Measurements from ENCODE around the gene MEX3D.
"Not testable (repeated sequence)": the region's sequence is repeated elsewhere in the genome, so short reads cannot be mapped to it uniquely, and the experiment has no call there.

Gene MEX3D

GRCh38 chr19:1535699-1536098, 32.4 kb downstream of the MEX3D start:
- not testable (repeated sequence) for H3K27ac ChIP-seq (ENCODE audit: low read depth in 2 of 2, low read length in 2 of 2); H3K36me3 ChIP-seq (ENCODE audit: control insufficient read depth in 2 of 2, insufficient read depth in 2 of 2, low read length in 2 of 2); H3K4me3 ChIP-seq (ENCODE audit: low read length in 2 of 2); H3K9ac ChIP-seq (ENCODE audit: low read depth in 1 of 2, low read length in 2 of 2); H3K9me3 ChIP-seq (ENCODE audit: control insufficient read depth in 2 of 2, low read length in 2 of 2); H3K4me1 ChIP-seq (ENCODE audit: control insufficient read depth in 2 of 2, insufficient read depth in 2 of 2, low read length in 2 of 2); H3K27me3 ChIP-seq (ENCODE audit: control insufficient read depth in 2 of 2, insufficient read depth in 2 of 2, low read length in 2 of 2)

- Histone ChIP-seq H3K27me3 (ENCODE audit: control insufficient read depth in 2 of 2, insufficient read depth in 2 of 2, low read length in 2 of 2) (no peaks in the 10 kb centered on the region), H3K9me3 (ENCODE audit: control insufficient read depth in 2 of 2, low read length in 2 of 2) (no peaks in the 10 kb centered on the region), H3K4me1 (ENCODE audit: control insufficient read depth in 2 of 2, insufficient read depth in 2 of 2, low read length in 2 of 2) (no peaks in the 10 kb centered on the region), H3K27ac (ENCODE audit: low read depth in 2 of 2, low read length in 2 of 2) (no peak overlapping the region), H3K4me3 (ENCODE audit: low read length in 2 of 2) (no peak overlapping the region), H3K36me3 (ENCODE audit: control insufficient read depth in 2 of 2, insufficient read depth in 2 of 2, low read length in 2 of 2) (no peaks in the 10 kb centered on the region), H3K9ac (ENCODE audit: low read depth in 1 of 2, low read length in 2 of 2) (no peak overlapping the region)
Observed at GRCh38 chr19:1534972-1535371, 33.2 kb downstream of the MEX3D start.

- H3K9ac ChIP-seq (ENCODE audit: low read depth in 1 of 2, low read length in 2 of 2) = no peak overlapping the region
- H3K4me3 ChIP-seq (ENCODE audit: low read length in 2 of 2) = no peak overlapping the region
- H3K9me3 ChIP-seq (ENCODE audit: control insufficient read depth in 2 of 2, low read length in 2 of 2) = no peaks in the 10 kb centered on the region
- H3K27ac ChIP-seq (ENCODE audit: low read depth in 2 of 2, low read length in 2 of 2) = no peak overlapping the region
- H3K36me3 ChIP-seq (ENCODE audit: control insufficient read depth in 2 of 2, insufficient read depth in 2 of 2, low read length in 2 of 2) = no peaks in the 10 kb centered on the region
- no peaks in the 10 kb centered on the region for H3K27me3 ChIP-seq (ENCODE audit: control insufficient read depth in 2 of 2, insufficient read depth in 2 of 2, low read length in 2 of 2)
- no peaks in the 10 kb centered on the region for H3K4me1 ChIP-seq (ENCODE audit: control insufficient read depth in 2 of 2, insufficient read depth in 2 of 2, low read length in 2 of 2)
Observed at GRCh38 chr19:1533510-1534150, 34.5 kb downstream of the MEX3D start.

- Histone ChIP-seq H3K9me3 (ENCODE audit: control insufficient read depth in 2 of 2, low read length in 2 of 2) (no peaks in the 10 kb centered on the region), H3K9ac (ENCODE audit: low read depth in 1 of 2, low read length in 2 of 2) (no peak overlapping the region), H3K27me3 (ENCODE audit: control insufficient read depth in 2 of 2, insufficient read depth in 2 of 2, low read length in 2 of 2) (no peaks in the 10 kb centered on the region)
Observed at GRCh38 chr19:1532003-1532402, 36.1 kb downstream of the MEX3D start.

GRCh38 chr19:1531587-1531986, 36.5 kb downstream of the MEX3D start:
- no peak overlapping the region for H3K27ac ChIP-seq (ENCODE audit: low read depth in 2 of 2, low read length in 2 of 2)
- H3K4me1 ChIP-seq (ENCODE audit: control insufficient read depth in 2 of 2, insufficient read depth in 2 of 2, low read length in 2 of 2) = no peaks in the 10 kb centered on the region
- no peaks in the 10 kb centered on the region for H3K36me3 ChIP-seq (ENCODE audit: control insufficient read depth in 2 of 2, insufficient read depth in 2 of 2, low read length in 2 of 2)
- H3K9me3 ChIP-seq (ENCODE audit: control insufficient read depth in 2 of 2, low read length in 2 of 2) = no peaks in the 10 kb centered on the region
- H3K27me3 ChIP-seq (ENCODE audit: control insufficient read depth in 2 of 2, insufficient read depth in 2 of 2, low read length in 2 of 2) = no peaks in the 10 kb centered on the region
- no peak overlapping the region for H3K9ac ChIP-seq (ENCODE audit: low read depth in 1 of 2, low read length in 2 of 2)
- no peak overlapping the region for H3K4me3 ChIP-seq (ENCODE audit: low read length in 2 of 2)

More at GRCh38 chr19:1532003-1532402, 36.1 kb downstream of the MEX3D start:
- H3K27ac ChIP-seq (ENCODE audit: low read depth in 2 of 2, low read length in 2 of 2) = no peak overlapping the region
- H3K36me3 ChIP-seq (ENCODE audit: control insufficient read depth in 2 of 2, insufficient read depth in 2 of 2, low read length in 2 of 2) = no peaks in the 10 kb centered on the region
- H3K4me1 ChIP-seq (ENCODE audit: control insufficient read depth in 2 of 2, insufficient read depth in 2 of 2, low read length in 2 of 2) = no peaks in the 10 kb centered on the region
- no peak overlapping the region for H3K4me3 ChIP-seq (ENCODE audit: low read length in 2 of 2)

- H3K36me3 ChIP-seq (ENCODE audit: control insufficient read depth in 2 of 2, insufficient read depth in 2 of 2, low read length in 2 of 2); H3K27ac ChIP-seq (ENCODE audit: low read depth in 2 of 2, low read length in 2 of 2); H3K4me1 ChIP-seq (ENCODE audit: control insufficient read depth in 2 of 2, insufficient read depth in 2 of 2, low read length in 2 of 2); H3K9me3 ChIP-seq (ENCODE audit: control insufficient read depth in 2 of 2, low read length in 2 of 2); H3K4me3 ChIP-seq (ENCODE audit: low read length in 2 of 2); H3K27me3 ChIP-seq (ENCODE audit: control insufficient read depth in 2 of 2, insufficient read depth in 2 of 2, low read length in 2 of 2); H3K9ac ChIP-seq (ENCODE audit: low read depth in 1 of 2, low read length in 2 of 2): not testable (repeated sequence)
Observed at GRCh38 chr19:1530856-1531255, 37.3 kb downstream of the MEX3D start.

- Histone ChIP-seq H3K4me1 (ENCODE audit: control insufficient read depth in 2 of 2, insufficient read depth in 2 of 2, low read length in 2 of 2) (no peaks in the 10 kb centered on the region), H3K27me3 (ENCODE audit: control insufficient read depth in 2 of 2, insufficient read depth in 2 of 2, low read length in 2 of 2) (peaks cover 15 to 17% of the 10 kb centered on the region in 2 donors), H3K27ac (ENCODE audit: low read depth in 2 of 2, low read length in 2 of 2) (no peak overlapping the region), H3K36me3 (ENCODE audit: control insufficient read depth in 2 of 2, insufficient read depth in 2 of 2, low read length in 2 of 2) (no peaks in the 10 kb centered on the region), H3K4me3 (ENCODE audit: low read length in 2 of 2) (no peak overlapping the region), H3K9me3 (ENCODE audit: control insufficient read depth in 2 of 2, low read length in 2 of 2) (no peaks in the 10 kb centered on the region), H3K9ac (ENCODE audit: low read depth in 1 of 2, low read length in 2 of 2) (no peak overlapping the region)
Observed at GRCh38 chr19:1529430-1529816, 38.7 kb downstream of the MEX3D start.

GRCh38 chr19:1528596-1529429, 39.3 kb downstream of the MEX3D start:
- H3K4me1 ChIP-seq (ENCODE audit: control insufficient read depth in 2 of 2, insufficient read depth in 2 of 2, low read length in 2 of 2) = no peaks in the 10 kb centered on the region
- no peak overlapping the region for H3K4me3 ChIP-seq (ENCODE audit: low read length in 2 of 2)
- peaks cover 17 to 20% of the 10 kb centered on the region in 2 donors for H3K27me3 ChIP-seq (ENCODE audit: control insufficient read depth in 2 of 2, insufficient read depth in 2 of 2, low read length in 2 of 2)
- H3K27ac ChIP-seq (ENCODE audit: low read depth in 2 of 2, low read length in 2 of 2) = no peak overlapping the region
- no peaks in the 10 kb centered on the region for H3K9me3 ChIP-seq (ENCODE audit: control insufficient read depth in 2 of 2, low read length in 2 of 2)
- H3K36me3 ChIP-seq (ENCODE audit: control insufficient read depth in 2 of 2, insufficient read depth in 2 of 2, low read length in 2 of 2) = no peaks in the 10 kb centered on the region
- H3K9ac ChIP-seq (ENCODE audit: low read depth in 1 of 2, low read length in 2 of 2) = no peak overlapping the region

- Histone ChIP-seq H3K9me3 (ENCODE audit: control insufficient read depth in 2 of 2, low read length in 2 of 2) (no peaks in the 10 kb centered on the region), H3K4me3 (ENCODE audit: low read length in 2 of 2) (no peak overlapping the region), H3K9ac (ENCODE audit: low read depth in 1 of 2, low read length in 2 of 2) (no peak overlapping the region), H3K27me3 (ENCODE audit: control insufficient read depth in 2 of 2, insufficient read depth in 2 of 2, low read length in 2 of 2) (peaks cover 22 to 28% of the 10 kb centered on the region in 2 donors), H3K36me3 (ENCODE audit: control insufficient read depth in 2 of 2, insufficient read depth in 2 of 2, low read length in 2 of 2) (no peaks in the 10 kb centered on the region), H3K4me1 (ENCODE audit: control insufficient read depth in 2 of 2, insufficient read depth in 2 of 2, low read length in 2 of 2) (no peaks in the 10 kb centered on the region), H3K27ac (ENCODE audit: low read depth in 2 of 2, low read length in 2 of 2) (no peak overlapping the region)
Observed at GRCh38 chr19:1527650-1528309, 40.3 kb downstream of the MEX3D start.

GRCh38 chr19:1526979-1527649, 41.0 kb downstream of the MEX3D start:
- H3K4me1 ChIP-seq (ENCODE audit: control insufficient read depth in 2 of 2, insufficient read depth in 2 of 2, low read length in 2 of 2) = no peaks in the 10 kb centered on the region
- no peak overlapping the region for H3K9ac ChIP-seq (ENCODE audit: low read depth in 1 of 2, low read length in 2 of 2)
- no peaks in the 10 kb centered on the region for H3K36me3 ChIP-seq (ENCODE audit: control insufficient read depth in 2 of 2, insufficient read depth in 2 of 2, low read length in 2 of 2)
- no peaks in the 10 kb centered on the region for H3K9me3 ChIP-seq (ENCODE audit: control insufficient read depth in 2 of 2, low read length in 2 of 2)
- no peak overlapping the region for H3K27ac ChIP-seq (ENCODE audit: low read depth in 2 of 2, low read length in 2 of 2)
- peaks cover 24 to 30% of the 10 kb centered on the region in 2 donors for H3K27me3 ChIP-seq (ENCODE audit: control insufficient read depth in 2 of 2, insufficient read depth in 2 of 2, low read length in 2 of 2)
- no peak overlapping the region for H3K4me3 ChIP-seq (ENCODE audit: low read length in 2 of 2)
